GM12875 (cell line): Measurements from ENCODE around the gene PHACTR1.

Experiments
- H3K4me3 ChIP-seq: one replicate; pipeline ENCODE4 v1.5.1; 2011; ENCODE audit warnings: low read depth, low read length, control low read depth
- TF ChIP-seq, protein P1 (sequence below): IDR thresholded peaks from 2 replicates; pipeline ENCODE4 v1.5.1; 2011; ENCODE audit warnings: low read depth, mild to moderate bottlenecking, control low read depth, inconsistent platforms, low read length, moderate library complexity, borderline replicate concordance; ENCODE audit not compliant: insufficient read depth

The PHACTR1 gene

GRCh38 chr6:12952318-12952717 is 235.8 kb downstream of the PHACTR1 start:
- TF ChIP-seq, protein P1, sequence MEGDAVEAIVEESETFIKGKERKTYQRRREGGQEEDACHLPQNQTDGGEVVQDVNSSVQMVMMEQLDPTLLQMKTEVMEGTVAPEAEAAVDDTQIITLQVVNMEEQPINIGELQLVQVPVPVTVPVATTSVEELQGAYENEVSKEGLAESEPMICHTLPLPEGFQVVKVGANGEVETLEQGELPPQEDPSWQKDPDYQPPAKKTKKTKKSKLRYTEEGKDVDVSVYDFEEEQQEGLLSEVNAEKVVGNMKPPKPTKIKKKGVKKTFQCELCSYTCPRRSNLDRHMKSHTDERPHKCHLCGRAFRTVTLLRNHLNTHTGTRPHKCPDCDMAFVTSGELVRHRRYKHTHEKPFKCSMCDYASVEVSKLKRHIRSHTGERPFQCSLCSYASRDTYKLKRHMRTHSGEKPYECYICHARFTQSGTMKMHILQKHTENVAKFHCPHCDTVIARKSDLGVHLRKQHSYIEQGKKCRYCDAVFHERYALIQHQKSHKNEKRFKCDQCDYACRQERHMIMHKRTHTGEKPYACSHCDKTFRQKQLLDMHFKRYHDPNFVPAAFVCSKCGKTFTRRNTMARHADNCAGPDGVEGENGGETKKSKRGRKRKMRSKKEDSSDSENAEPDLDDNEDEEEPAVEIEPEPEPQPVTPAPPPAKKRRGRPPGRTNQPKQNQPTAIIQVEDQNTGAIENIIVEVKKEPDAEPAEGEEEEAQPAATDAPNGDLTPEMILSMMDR, result no peak
- H3K4me3 ChIP-seq, result no peak overlapping the region

- TF ChIP-seq, protein P1, result no peak
- no peak overlapping the region for H3K4me3 ChIP-seq
Observed at GRCh38 chr6:12955956-12956355, 239.4 kb downstream of the PHACTR1 start.

- no peak overlapping the region for H3K4me3 ChIP-seq
- TF ChIP-seq, protein P1, result no peak
Observed at GRCh38 chr6:12956991-12957320, 240.4 kb downstream of the PHACTR1 start.

GRCh38 chr6:12957321-12958051 is 240.9 kb downstream of the PHACTR1 start:
- no peak overlapping the region for H3K4me3 ChIP-seq
- TF ChIP-seq, protein P1, result no peak

DNA sequence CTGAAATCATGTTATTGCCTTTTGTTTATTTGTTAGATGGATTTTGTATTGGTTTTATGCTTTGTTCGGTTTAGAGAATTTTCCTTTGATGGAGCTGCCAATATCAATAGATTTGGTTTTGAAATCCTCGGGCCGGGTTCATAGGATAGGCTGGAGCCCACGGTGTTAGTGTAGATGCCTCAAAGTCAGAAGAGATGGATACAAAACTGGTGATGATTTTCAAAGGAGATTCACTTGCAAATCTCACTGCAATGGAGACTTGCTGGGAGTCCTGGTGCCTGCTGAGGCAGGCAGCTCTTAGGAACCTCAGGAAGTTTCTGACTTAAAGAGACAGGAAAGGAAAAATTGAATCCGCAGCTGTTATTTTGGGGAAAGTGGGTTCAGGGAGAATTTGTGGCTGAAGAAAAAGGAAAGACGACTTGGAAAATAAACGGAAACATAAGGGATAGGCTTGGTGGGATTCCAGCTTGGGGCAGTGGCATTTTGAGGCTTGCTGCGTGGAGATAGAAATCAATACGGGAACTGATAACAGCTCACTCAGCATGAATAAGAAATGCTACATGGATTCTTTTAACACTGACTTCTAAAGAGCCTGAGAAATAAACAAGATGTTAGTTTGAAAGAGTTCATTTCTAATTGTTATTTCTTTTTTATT is 241.6 kb downstream of the PHACTR1 start:
- TF ChIP-seq, protein P1, result no peak
- no peak overlapping the region for H3K4me3 ChIP-seq

DNA sequence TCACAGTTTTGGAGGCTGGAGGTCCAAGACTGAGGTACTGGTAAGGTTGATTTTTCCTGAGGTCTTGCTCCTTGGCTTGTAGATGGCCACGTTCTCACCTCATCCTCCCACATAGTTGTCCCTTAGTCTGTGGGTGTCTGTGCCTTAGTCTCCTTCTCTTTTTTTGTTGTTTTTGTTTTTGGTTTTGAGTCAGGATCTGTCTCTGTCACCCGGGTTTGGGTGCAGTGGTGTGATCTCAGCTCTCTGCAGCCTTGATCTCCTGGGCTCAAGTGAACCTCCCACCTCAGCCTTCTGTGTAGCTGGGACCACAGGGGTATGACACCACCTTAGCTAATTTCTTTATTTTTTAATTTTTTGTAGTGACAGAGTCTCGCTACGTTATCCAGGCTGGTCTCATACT is 245.2 kb downstream of the PHACTR1 start:
- TF ChIP-seq, protein P1, result no peak
- H3K4me3 ChIP-seq, result no peak overlapping the region

DNA sequence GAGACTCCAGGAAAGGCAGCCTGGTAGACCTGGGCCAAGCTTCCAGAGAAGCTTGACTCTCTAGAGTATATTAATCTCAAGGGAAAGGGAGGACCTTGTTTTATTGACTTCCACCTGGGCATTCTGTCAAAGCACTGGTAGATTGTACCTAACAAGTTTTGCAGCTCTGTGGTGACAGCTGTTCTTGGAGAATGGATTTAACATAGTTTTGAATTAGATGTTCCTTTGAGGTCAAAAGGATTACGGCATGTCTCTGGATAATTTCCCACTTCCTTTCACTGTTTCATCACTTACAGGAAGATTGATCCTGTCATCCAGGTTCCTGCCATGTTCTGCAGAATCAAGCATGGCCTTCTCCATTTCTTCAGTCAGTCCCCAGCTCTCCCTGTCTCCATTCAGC is 246.0 kb downstream of the PHACTR1 start:
- TF ChIP-seq, protein P1, result no peak
- no peak overlapping the region for H3K4me3 ChIP-seq
